SK-N-MC (cell line): ENCODE data around the gene AOPEP.

Experiments used
- EZH2 ChIP-seq: fragments of 200-600 bp; sonication (generic); IDR thresholded peaks from one replicate; pipeline ENCODE4 v1.6.1; 2017; ENCODE audit warnings: antibody characterized with exemption
- POLR2AphosphoS5 ChIP-seq: IDR thresholded peaks from 2 replicates; pipeline ENCODE4 v1.6.1; 2012; ENCODE audit warnings: mild to moderate bottlenecking, low read depth, low read length, borderline replicate concordance

DNA sequence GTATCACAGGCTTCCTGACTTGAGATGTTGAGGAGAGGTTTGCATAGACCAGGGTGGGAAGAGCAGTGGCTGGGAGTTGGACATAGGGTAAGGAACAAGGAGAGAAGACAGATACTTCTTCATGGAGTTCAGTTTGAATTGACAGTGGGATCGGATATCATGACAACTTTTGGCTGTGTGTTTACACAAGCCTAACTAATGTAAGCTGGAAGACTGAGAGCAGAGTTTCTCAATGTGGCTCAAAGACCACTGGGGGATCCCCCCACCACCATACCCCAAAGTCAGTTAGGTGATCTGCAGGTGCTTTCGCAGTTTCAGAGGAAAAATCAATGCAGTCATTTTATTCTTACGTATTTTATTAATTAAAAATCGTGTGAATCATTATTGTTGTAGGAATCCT, 125.9 kb downstream of the AOPEP start:
- no peak for TF ChIP-seq POLR2AphosphoS5
- no peak for TF ChIP-seq EZH2
